DND-41 (cell line): ENCODE data around the gene EID3.
"Not testable (repeated sequence)": the region's sequence is repeated elsewhere in the genome, so short reads cannot be mapped to it uniquely, and the experiment has no call there.

Source experiments
- ATAC-seq: fragments of 200-7000 bp; cut with Tn5 transposase; 3 replicates; pipeline ENCODE4 v1.9.1; 2021; ENCODE audit warnings: low read depth; ENCODE audit not compliant: insufficient read depth
- DNase-seq: peaks from one replicate; pipeline ENCODE4 v3.0.0-alpha.2; 2020
- H2AFZ ChIP-seq: 2 replicates; pipeline ENCODE4 v1.6.0; 2012; ENCODE audit warnings: low read depth, low read length
- H3K27ac ChIP-seq: 2 replicates; pipeline ENCODE4 v1.5.1; 2012; ENCODE audit warnings: low read length, inconsistent platforms
- H3K27me3 ChIP-seq: fragments of 200-600 bp; sonication (generic); 2 replicates; pipeline ENCODE4 v1.6.0; 2012; ENCODE audit warnings: low read length, mild to moderate bottlenecking, inconsistent platforms; ENCODE audit not compliant: insufficient read depth, poor library complexity
- H3K36me3 ChIP-seq: 2 replicates; pipeline ENCODE4 v1.5.1; 2012; ENCODE audit warnings: low read length, inconsistent platforms; ENCODE audit not compliant: insufficient read depth
- H3K4me1 ChIP-seq: 2 replicates; pipeline ENCODE4 v1.5.1; 2012; ENCODE audit warnings: mild to moderate bottlenecking, low read length; ENCODE audit not compliant: insufficient read depth
- H3K4me2 ChIP-seq: 2 replicates; pipeline ENCODE4 v1.6.0; 2012; ENCODE audit warnings: mild to moderate bottlenecking, moderate library complexity, low read length, inconsistent platforms; ENCODE audit not compliant: insufficient read depth
- H3K4me3 ChIP-seq, 2 experiments: fragments of 200-600 bp in 1 of 2; shearing (Covaris generic) in 1 of 2; 2 replicates each; pipeline ENCODE4 v1.5.1; 2012 to 2016; ENCODE audit warnings: inconsistent platforms in 2 of 2, low read length in 2 of 2, mild to moderate bottlenecking in 2 of 2, low read depth in 1 of 2, moderate library complexity in 1 of 2
- H3K79me2 ChIP-seq: 2 replicates; pipeline ENCODE4 v1.6.0; 2012; ENCODE audit warnings: low read length, inconsistent platforms; ENCODE audit not compliant: insufficient read depth
- H3K9ac ChIP-seq: 2 replicates; pipeline ENCODE4 v1.6.0; 2012; ENCODE audit warnings: low read depth, mild to moderate bottlenecking, inconsistent platforms, low read length, moderate library complexity
- H3K9me3 ChIP-seq: 2 replicates; pipeline ENCODE4 v1.5.1; 2012; ENCODE audit warnings: low read length, moderate library complexity, mild to moderate bottlenecking, inconsistent platforms; ENCODE audit not compliant: insufficient read depth, severe bottlenecking
- H4K20me1 ChIP-seq: 2 replicates; pipeline ENCODE4 v1.6.0; 2012; ENCODE audit warnings: low read length; ENCODE audit not compliant: insufficient read depth
- EZH2 ChIP-seq: IDR thresholded peaks from 3 replicates; pipeline ENCODE4 v1.6.1; 2012; ENCODE audit warnings: borderline replicate concordance, low read depth, mild to moderate bottlenecking, moderate library complexity, low read length, inconsistent platforms; ENCODE audit not compliant: severe bottlenecking
- TF ChIP-seq, protein P1 (sequence below): IDR thresholded peaks from 2 replicates; pipeline ENCODE4 v1.5.1; 2012; ENCODE audit warnings: borderline replicate concordance, low read length, moderate library complexity, mild to moderate bottlenecking; ENCODE audit not compliant: poor library complexity, severe bottlenecking; ENCODE audit errors: extremely low read depth

Gene EID3

GRCh38 chr12:104323899-104324298 lies 20.4 kb downstream of the EID3 start:
- no peak for ATAC-seq
- no peak overlapping the region for H3K4me2 ChIP-seq
- no peaks in the 10 kb centered on the region for H3K4me1 ChIP-seq
- H4K20me1 ChIP-seq = no peaks in the 10 kb centered on the region
- DNase-seq = no peak
- no peaks in the 10 kb centered on the region for H3K27me3 ChIP-seq
- H3K36me3 ChIP-seq = peaks cover 77% of the 10 kb centered on the region
- TF ChIP-seq, protein P1, sequence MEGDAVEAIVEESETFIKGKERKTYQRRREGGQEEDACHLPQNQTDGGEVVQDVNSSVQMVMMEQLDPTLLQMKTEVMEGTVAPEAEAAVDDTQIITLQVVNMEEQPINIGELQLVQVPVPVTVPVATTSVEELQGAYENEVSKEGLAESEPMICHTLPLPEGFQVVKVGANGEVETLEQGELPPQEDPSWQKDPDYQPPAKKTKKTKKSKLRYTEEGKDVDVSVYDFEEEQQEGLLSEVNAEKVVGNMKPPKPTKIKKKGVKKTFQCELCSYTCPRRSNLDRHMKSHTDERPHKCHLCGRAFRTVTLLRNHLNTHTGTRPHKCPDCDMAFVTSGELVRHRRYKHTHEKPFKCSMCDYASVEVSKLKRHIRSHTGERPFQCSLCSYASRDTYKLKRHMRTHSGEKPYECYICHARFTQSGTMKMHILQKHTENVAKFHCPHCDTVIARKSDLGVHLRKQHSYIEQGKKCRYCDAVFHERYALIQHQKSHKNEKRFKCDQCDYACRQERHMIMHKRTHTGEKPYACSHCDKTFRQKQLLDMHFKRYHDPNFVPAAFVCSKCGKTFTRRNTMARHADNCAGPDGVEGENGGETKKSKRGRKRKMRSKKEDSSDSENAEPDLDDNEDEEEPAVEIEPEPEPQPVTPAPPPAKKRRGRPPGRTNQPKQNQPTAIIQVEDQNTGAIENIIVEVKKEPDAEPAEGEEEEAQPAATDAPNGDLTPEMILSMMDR = no peak
- TF ChIP-seq EZH2 = no peak
- no peak overlapping the region for H3K4me3 ChIP-seq
- H3K27ac ChIP-seq = no peak overlapping the region
- H3K9me3 ChIP-seq = no peaks in the 10 kb centered on the region
- no peak overlapping the region for H3K9ac ChIP-seq
- no peak overlapping the region for H2AFZ ChIP-seq
- no peaks in the 10 kb centered on the region for H3K79me2 ChIP-seq

GRCh38 chr12:104328278-104328677 lies 24.7 kb downstream of the EID3 start:
- H3K27me3 ChIP-seq, H3K27ac ChIP-seq, H4K20me1 ChIP-seq, DNase-seq, H3K79me2 ChIP-seq, H3K9me3 ChIP-seq, H2AFZ ChIP-seq, ATAC-seq, H3K4me1 ChIP-seq, H3K9ac ChIP-seq, H3K4me3 ChIP-seq, H3K4me2 ChIP-seq: not testable (repeated sequence)
- H3K36me3 ChIP-seq = peaks cover 73% of the 10 kb centered on the region

- no peaks in the 10 kb centered on the region for H3K79me2 ChIP-seq
- no peaks in the 10 kb centered on the region; the same call in 1 of the 2 replicates for H4K20me1 ChIP-seq
- H3K9me3 ChIP-seq = no peaks in the 10 kb centered on the region
- ATAC-seq (no peak), DNase-seq (no peak)
- peaks cover 78% of the 10 kb centered on the region for H3K36me3 ChIP-seq
- TF ChIP-seq, protein P1 = no peak
- no peak for TF ChIP-seq EZH2
- no peak overlapping the region for H3K9ac ChIP-seq
- no peak overlapping the region for H3K4me3 ChIP-seq
- no peaks in the 10 kb centered on the region for H3K27me3 ChIP-seq
- H2AFZ ChIP-seq = no peak overlapping the region
- no peak overlapping the region for H3K27ac ChIP-seq
- H3K4me1 ChIP-seq = no peaks in the 10 kb centered on the region
- no peak overlapping the region for H3K4me2 ChIP-seq
Observed at GRCh38 chr12:104328790-104329189, 25.3 kb downstream of the EID3 start.

- no peaks in the 10 kb centered on the region for H3K79me2 ChIP-seq
- peaks cover 83% of the 10 kb centered on the region for H3K36me3 ChIP-seq
- H3K4me2 ChIP-seq = no peak overlapping the region
Observed at GRCh38 chr12:104329707-104330532, 26.4 kb downstream of the EID3 start.

More at GRCh38 chr12:104329707-104330532, 26.4 kb downstream of the EID3 start:
- no peak overlapping the region for H3K27ac ChIP-seq
- no peaks in the 10 kb centered on the region for H3K4me1 ChIP-seq
- H3K27me3 ChIP-seq = no peaks in the 10 kb centered on the region
- H4K20me1 ChIP-seq = no peaks in the 10 kb centered on the region; the same call in 1 of the 2 replicates
- TF ChIP-seq EZH2 = no peak
- H3K4me3 ChIP-seq = no peak overlapping the region
- H3K9ac ChIP-seq = no peak overlapping the region
- ATAC-seq (no peak), DNase-seq (no peak)
- H3K9me3 ChIP-seq = no peaks in the 10 kb centered on the region
- no peak overlapping the region for H2AFZ ChIP-seq
